ENCODE results near the gene FAM184A. TPM values are rescaled to one million over a fixed set of nuclear protein-coding genes. Genes with fewer than 3 reads are reported as not detected.

The FAM184A gene
- total and polyA plus RNA-seq, 2 of the 8 experiments (the other 6 are each of a cell fraction or from before 2014, with no cell fraction given), result 6.3 to 11.3 TPM

DNA sequence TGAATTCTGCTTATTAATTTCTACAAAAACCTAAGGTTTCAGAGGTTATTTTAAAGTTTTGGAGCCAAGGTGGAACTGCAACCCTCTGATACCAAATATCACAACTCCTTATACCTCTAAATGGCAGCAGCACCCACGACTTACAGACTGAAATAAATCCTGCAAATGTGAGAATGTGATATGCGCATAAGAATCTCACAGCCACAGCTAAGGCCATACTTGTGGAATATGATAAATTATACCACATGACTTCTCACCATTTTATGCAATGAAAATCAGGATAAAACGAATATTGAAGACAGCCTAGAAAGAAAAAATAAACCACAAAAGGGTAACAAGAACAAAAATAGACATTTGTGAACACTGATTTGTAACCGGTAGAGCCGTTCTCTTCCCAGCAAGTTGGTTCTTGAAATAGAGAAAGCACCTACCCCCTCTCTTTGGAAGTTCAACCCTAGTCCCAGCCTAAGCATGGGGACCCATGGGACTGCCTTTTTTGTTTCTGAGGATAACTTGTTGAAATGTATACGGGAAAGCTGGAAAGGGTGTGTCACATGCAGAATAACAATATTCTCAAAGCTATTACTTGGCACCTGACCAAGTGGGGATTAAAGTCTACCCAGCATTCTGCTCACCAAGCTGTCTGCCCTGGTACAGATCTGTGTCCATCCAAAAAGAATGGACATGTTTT, 96.4 kb downstream of the FAM184A start:
- no peak overlapping the region for H2AFZ ChIP-seq (ENCODE audit: low read length)
- peaks cover 0 to 7% (median 2%) of the 10 kb centered on the region in 4 experiments; a peak in 3 of 8 replicates for H3K36me3 ChIP-seq (ENCODE audit: control insufficient read depth in 2 of 4, insufficient read depth in 4 of 4, low read length in 3 of 4)
- no peak overlapping the region for H3K4me2 ChIP-seq (ENCODE audit: insufficient read depth in 1 of 2, low read depth in 2 of 2, low read length in 2 of 2)
- no peaks in the 10 kb centered on the region for H3K4me1 ChIP-seq (replicated peaks in 1 of 4; ENCODE audit: control insufficient read depth in 3 of 4, insufficient read depth in 4 of 4, low read length in 3 of 4)
- no peaks in the 10 kb centered on the region for H3K27me3 ChIP-seq (replicated peaks in 1 of 4; ENCODE audit: control insufficient read depth in 3 of 4, extremely low read depth in 1 of 4, insufficient read depth in 3 of 4, low read length in 3 of 4)
- no peak overlapping the region for H3K18ac ChIP-seq (ENCODE audit: extremely low read depth, low read length)
- no peak overlapping the region for H2BK15ac ChIP-seq (ENCODE audit: low read length)
- no peak overlapping the region for H2AK5ac ChIP-seq (ENCODE audit: low read depth, low read length)
- no peak overlapping the region for H3K4me3 ChIP-seq (ENCODE audit: extremely low read depth in 1 of 4, insufficient read depth in 2 of 4, low read depth in 3 of 4, low read length in 4 of 4)
- no peak overlapping the region for H3K9ac ChIP-seq (replicated peaks in 1 of 4; ENCODE audit: extremely low read depth in 1 of 4, low read depth in 3 of 4, low read length in 3 of 4)
- H4K91ac ChIP-seq (replicated peaks; ENCODE audit: insufficient read length, low read length), result no peak overlapping the region
- H3K79me2 ChIP-seq (ENCODE audit: control insufficient read depth in 1 of 2, insufficient read depth in 2 of 2, low read length in 2 of 2), result no peaks in the 10 kb centered on the region
- H3K27ac ChIP-seq (ENCODE audit: low read depth, low read length), result no peak overlapping the region
- no peak overlapping the region for H2BK120ac ChIP-seq (replicated peaks; ENCODE audit: low read depth, low read length)
- no peak for TF ChIP-seq GABPA (IDR thresholded peaks at IDR 0.05; ENCODE audit: borderline replicate concordance, insufficient read depth, low read length)
- H2BK20ac ChIP-seq (ENCODE audit: low read length), result no peak overlapping the region
- no peak overlapping the region for H4K8ac ChIP-seq (ENCODE audit: extremely low read depth, insufficient read depth, low read length)
- H3K9me3 ChIP-seq (ENCODE audit: insufficient read depth in 2 of 2, low read depth in 1 of 2, low read length in 1 of 2), result no peaks in the 10 kb centered on the region
- no peak overlapping the region for H2BK12ac ChIP-seq (ENCODE audit: low read depth, low read length)
- H3K79me1 ChIP-seq (ENCODE audit: low read depth, low read length), result no peaks in the 10 kb centered on the region
- WGBS, 2 experiments (ENCODE audit: extremely low coverage in 1 of 2, insufficient coverage in 1 of 2, insufficient read length in 1 of 2, insufficient replicate concordance in 2 of 2, low coverage in 1 of 2, low lambda C conversion rate in 2 of 2, missing lambda C conversion rate in 1 of 2), result 94% methylated on average over 6 of the region's 6 CpGs; no CpG with 5 or more reads in 1 of the 2 experiments
- H3K14ac ChIP-seq (ENCODE audit: insufficient read length), result no peak overlapping the region
- no peak overlapping the region for H2BK5ac ChIP-seq (ENCODE audit: low read depth, low read length)
- POLR2A ChIA-PET (ENCODE audit: partially characterized antibody), result no interaction called here
- H3K56ac ChIP-seq (replicated peaks; ENCODE audit: insufficient read length, low read depth, low read length), result no peak overlapping the region
- CTCF ChIA-PET (ENCODE audit: partially characterized antibody), result interaction anchor here (0.7 to 1.4 kb wide), 5 partner anchors 9 to 1602 kb away, joined by 3 to 4 read pairs (median 3); no protein-coding TSS in a partner anchor
- no peak overlapping the region for H3K4ac ChIP-seq (replicated peaks; ENCODE audit: insufficient read length, low read depth, low read length)
- no peak for DNase-seq (ENCODE audit: low read depth in 1 of 2, low spot score in 2 of 2)
- no peaks in the 10 kb centered on the region for H3K23me2 ChIP-seq (ENCODE audit: low read depth, low read length)
- H4K5ac ChIP-seq (ENCODE audit: insufficient read length, low read depth, low read length), result no peak overlapping the region
- no peaks in the 10 kb centered on the region for H4K20me1 ChIP-seq (replicated peaks in 1 of 2; ENCODE audit: control insufficient read depth in 1 of 2, insufficient read depth in 2 of 2, low read length in 2 of 2)
- H3K23ac ChIP-seq (ENCODE audit: insufficient read length), result no peak overlapping the region
- FAIRE-seq, result no peak
